T-helper 1 cell (primary cell): ENCODE results near the gene TRPC4AP.

Source experiments
- DNase-seq, 5 donors: peaks; one replicate each; pipeline ENCODE4 v3.0.0-alpha.2; 2012 to 2020

The TRPC4AP gene

DNA sequence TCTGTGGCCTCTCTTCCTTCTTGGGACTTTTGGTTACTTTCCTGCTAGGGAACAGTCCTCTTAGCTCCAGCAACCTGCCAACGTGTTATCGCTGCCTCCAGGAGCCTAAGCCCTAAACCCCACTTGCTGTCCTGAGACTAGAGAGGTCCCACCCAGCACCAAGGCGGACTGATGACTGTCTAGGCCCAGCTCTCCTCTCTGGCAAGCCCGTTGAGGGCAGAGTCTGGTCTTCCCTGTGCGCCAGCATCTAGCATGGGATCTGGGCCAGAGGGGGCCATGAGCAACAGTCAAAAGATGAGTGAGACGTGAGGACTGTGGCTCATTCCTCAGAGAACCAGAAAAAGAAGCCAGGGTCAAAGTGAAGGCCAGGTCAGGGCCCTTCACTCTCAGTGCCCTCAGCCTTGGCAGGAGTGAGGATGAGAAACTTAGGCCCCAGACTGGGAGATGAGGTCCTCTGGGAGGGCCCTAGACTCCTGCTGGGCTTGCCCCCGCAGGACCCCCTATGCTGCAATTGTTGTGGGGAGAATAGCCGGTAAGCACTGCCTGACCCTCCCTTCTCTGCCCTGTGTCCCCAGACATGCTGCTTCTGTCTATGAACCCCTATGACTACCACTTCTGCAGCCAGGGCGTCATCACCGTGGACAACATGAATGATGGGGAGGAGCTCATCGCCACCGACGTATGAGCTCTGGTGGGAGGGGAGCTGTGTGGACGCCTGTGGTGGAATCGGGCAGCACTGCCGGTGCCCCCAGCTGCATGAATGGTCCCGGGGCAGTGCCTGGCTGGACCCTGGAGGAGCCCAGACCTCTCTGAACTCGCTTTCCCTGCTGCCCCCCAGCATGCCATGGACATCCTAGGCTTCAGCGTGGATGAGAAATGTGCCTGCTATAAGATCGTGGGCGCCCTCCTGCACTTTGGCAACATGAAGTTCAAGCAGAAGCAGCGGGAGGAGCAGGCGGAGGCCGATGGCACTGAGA, 106.0 kb downstream of the TRPC4AP start:
- no peak for DNase-seq

DNA sequence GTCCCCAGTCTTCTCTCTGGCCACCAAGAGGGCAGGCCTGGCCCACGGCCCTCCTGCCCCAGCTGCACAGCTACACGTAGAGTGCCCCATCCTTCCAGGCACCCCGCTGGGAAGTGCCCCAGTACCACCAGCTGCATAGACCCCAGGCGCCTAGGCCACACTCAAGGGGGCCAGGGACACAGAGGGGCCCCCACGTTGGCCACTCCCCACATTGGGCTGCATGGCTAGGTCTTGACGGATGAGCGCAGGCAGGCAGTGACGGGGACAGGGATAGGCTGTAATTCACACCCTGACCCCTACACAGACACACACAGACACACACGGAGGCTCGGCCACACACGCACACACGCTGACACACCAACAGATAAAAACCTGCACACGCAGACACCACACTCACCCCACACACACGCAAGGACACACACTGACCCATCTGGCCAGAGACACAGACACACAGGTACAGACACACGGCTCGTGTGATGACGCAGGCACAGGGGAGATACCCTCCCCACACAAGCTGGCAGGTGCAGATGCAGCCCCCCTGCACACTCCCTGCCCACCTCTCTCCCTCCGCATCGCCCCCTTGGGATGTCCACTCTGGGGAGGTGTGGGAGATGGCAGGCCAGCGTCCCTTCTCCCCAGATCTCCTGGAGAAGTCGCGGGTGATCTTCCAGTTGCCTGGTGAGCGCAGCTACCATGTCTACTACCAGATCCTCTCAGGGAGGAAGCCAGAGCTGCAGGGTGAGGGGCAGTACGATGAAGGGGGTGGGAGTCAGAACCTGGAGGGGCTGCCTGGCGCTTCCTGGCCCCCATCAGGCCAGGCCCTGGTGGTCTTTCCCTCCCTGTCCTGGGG, 106.9 kb downstream of the TRPC4AP start:
- DNase-seq = no peak

DNA sequence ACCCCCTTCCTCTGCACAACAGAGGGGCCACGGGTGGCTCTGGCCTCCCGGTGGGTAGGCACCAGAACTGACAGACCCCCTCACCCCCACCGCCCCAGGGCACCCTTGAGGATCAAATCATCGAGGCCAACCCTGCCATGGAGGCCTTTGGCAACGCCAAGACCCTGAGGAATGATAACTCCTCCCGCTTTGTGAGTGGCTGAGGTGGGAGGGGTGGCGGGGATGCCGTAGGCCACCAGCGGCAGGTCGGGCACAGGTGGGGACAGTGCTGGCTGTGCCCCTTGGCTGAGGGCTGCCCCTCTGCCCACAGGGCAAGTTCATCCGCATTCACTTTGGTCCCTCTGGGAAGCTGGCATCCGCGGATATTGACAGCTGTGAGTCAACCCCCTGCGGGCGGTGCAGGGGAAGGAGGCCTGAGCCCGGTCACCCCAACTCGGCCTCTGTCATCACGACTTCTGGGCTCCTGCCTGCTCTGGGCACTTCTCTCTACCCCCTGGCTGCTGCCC, 107.8 kb downstream of the TRPC4AP start:
- DNase-seq = no peak

- no peak for DNase-seq
Observed at GRCh38 chr20:34983995-34984735, 108.4 kb downstream of the TRPC4AP start.

- no peak for DNase-seq
Observed at GRCh38 chr20:34983089-34983820, 109.4 kb downstream of the TRPC4AP start.

GRCh38 chr20:34982270-34983088, 110.1 kb downstream of the TRPC4AP start:
- DNase-seq = no peak

DNA sequence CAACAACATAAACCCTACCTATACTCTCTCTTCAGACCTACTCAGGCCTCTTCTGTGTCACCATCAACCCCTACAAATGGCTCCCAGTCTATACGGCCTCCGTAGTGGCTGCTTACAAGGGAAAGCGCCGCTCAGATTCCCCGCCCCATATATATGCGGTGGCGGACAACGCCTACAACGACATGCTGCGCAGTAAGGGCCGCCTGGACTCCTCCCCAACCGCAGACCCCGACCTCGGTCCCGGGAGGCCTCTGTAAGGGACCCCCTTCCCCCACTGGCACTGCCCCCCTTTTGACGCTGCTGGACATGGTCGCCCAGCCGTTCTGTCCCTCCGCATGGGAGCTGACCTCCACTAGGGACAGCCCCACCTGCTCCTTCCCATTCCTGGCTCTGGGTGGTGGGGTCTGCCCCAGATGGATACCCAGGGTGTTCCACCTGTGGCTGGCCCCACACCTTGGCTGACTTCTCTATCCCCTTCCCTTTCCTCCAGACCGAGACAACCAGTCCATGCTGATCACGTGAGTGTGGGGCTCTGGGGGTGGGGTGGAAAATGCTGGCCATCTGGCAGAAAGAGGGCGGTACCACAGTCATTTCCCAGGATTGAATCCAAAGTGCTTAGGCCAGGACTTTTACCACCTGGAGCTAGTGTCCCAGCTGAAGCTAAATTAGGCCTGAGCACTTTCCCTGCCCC, 111.9 kb downstream of the TRPC4AP start:
- no peak for DNase-seq

GRCh38 chr20:34979366-34980153, 113.0 kb downstream of the TRPC4AP start:
- DNase-seq = no peak

DNA sequence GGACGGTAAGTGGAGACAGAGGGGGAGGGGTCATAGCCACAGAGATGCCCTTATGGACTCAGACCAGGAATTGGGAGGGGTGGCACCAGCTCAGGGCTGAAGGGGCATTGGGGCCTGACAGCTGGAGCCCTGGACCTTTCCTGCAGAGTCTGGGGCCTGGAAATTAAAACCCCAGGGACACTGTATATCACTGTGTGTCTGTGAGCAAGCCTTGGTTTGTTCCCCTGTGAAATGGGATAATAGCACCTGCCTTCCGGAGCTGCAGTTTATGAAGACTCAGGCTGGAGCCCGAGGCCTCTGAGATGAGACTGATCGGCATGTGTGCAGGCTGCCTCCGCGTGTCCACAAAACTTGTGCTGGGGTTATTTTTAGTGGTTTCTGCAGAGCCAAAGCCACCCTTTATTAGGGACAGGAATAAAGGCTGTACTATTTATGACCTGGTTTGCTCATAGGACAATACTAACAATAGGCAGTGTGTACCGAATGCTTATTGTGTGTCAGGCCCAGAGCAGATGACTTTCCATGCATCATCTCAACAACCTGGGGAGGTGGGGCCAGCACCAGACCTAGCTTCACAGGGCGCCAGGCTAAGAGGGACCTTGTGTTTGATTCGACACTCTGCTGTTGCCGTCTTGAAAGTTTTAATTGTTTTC, 114.4 kb downstream of the TRPC4AP start:
- no peak for DNase-seq

DNA sequence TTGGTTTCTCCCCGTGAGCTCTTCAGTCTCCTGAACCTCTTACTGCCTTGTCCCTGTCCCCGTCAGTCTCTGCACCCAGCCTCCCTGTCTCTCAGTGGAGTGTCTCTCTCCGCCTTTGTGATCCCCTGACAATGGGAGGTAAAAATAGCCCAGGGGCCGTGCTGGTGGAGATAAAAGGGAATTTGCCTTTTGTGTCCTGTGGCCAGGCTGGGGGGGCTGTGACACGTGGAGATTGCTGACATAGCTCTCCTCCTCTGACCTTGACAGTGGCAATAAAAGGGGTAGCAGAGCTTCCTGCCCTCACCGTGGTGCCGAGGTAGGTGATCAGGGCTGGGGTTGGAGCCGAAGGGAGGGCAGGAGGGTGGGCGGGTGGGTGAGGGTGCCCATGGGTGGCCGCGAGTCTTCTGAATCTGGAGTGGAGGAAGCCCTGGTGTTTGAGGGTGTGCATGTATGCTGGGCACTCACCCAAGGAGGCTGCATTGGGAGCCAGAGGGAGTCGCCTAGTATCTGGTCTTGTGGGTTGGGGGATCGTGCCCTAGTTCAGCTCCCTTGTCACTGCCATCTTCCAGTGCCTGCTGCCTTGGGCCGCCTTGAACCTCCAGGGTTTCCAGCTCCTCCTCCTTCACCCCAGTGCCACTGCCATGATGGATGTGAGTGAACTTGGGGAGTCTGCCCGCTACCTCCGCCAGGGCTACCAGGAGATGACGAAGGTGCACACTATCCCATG, 115.1 kb downstream of the TRPC4AP start:
- DNase-seq = no peak

GRCh38 chr20:34976286-34976685, 116.3 kb downstream of the TRPC4AP start:
- no peak for DNase-seq

DNA sequence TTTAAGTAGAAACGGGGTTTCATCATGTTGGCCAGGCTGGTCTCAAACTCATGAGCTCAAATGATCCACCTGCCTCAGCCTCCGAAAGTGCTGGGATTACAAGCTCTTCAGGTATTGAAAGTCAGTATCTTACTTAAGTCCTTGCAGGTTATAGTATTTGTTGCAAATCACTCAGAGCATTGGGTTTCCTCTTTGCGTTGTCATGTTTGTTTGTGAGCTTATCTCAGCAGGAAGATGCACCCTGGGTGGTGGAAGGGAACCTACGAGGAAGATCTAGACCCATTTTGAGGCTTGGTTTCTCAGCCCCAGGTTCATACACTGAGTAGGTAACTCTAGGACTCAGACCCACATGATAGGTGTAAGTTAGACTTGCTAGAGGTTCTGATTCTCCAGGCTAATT, 118.4 kb downstream of the TRPC4AP start:
- no peak for DNase-seq

DNA sequence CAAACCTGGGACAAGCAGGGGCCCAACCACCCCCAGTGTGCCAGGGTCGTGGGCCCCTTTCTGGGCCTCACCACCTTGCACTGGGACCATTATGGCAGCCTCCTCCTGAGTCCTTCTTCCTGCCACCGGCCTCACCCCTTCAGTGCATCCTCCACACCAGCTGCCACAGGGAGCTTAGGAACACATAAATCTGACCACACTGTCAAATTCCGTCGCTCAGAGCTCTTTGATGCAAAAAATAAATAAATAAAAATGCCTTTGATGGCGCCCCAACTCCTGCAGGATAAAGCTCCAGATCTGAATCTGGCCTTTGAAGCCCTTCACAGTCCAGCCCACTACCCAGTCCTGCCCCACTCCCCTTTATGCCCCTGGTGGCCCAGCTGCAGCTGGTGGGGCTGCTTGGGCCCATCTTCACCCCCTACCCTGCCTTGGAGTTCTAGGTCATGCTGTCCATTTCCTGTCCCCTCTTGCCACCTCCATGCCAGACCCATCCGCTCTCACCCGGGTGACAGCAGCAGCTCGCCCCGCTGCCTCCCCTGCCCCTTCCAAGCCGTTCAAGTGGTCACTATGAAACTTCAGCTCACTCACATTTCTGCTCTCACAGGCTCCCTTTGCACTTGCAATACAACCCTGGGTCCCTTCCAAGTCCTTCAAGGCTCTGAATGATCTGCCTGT, 120.9 kb downstream of the TRPC4AP start:
- DNase-seq = no peak

GRCh38 chr20:34970846-34971560, 121.6 kb downstream of the TRPC4AP start:
- DNase-seq = no peak

DNA sequence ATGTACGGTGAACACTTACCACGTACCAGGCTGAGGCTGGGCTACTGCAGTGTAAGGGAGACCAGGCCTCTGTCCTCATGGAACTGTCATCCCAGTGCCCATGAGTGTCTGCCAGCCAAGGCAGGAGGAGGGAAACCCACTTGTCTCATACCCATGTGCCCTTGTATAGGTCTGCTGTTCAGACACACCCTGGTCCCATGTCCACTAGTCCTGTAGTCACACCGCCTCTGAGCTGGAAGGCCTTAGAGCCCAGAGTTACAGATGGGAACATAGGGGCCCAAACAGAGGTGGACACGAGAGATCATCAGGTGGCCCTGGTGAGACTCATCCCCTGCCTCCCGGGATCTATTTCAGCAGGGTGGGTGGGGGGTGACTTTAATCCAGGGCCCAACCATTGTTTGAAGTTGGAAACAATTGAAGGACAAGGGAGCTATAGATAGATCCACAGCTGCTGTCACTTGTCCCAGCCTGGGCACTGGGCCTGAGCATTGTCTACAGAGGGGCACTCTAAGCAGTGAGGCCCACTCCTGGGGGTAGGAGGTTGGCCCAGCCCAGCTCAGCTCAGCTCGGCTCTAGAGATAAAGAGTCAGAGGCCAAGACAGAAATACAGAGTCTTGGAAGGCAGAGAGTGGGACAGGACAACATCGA, 122.3 kb downstream of the TRPC4AP start:
- no peak for DNase-seq

- no peak for DNase-seq
Observed at GRCh38 chr20:34968042-34968775, 124.4 kb downstream of the TRPC4AP start.
